SK-N-SH (cell line): ENCODE results near the gene PTPN12. TPM values are rescaled to one million over a fixed set of nuclear protein-coding genes. Genes with fewer than 3 reads are reported as not detected.

Experiments
- CTCF ChIA-PET: fragments of 300-600, 350-600 bp; formaldehyde crosslinking; extraction: SDS; loops from one replicate; lab custom pipeline; 2021; lab: Yijun Ruan, JAX
- POLR2A ChIA-PET: fragments of 350-600 bp; sonication (Branson Sonifier 250); formaldehyde crosslinking; extraction: SDS; loops from one replicate; lab custom pipeline; 2020; ENCODE audit warnings: antibody characterized with exemption, inconsistent platforms; lab: Yijun Ruan, JAX
- DNase-seq: peaks from one replicate; pipeline ENCODE4 v3.0.0; 2012
- H2AFZ ChIP-seq: fragments of 200-600 bp; sonication (generic); 2 replicates; pipeline ENCODE4 v1.8.1; 2016; ENCODE audit warnings: antibody characterized with exemption, mild to moderate bottlenecking, low read depth
- H3F3A ChIP-seq: fragments of 200-600 bp; sonication (generic); replicated peaks from 2 replicates; pipeline ENCODE3; 2016; ENCODE audit warnings: antibody characterized with exemption, mild to moderate bottlenecking; ENCODE audit not compliant: insufficient read depth
- H3K27ac ChIP-seq, 2 experiments: fragments of 200-500 bp in 1 of 2; fragments of 200-600 bp in 1 of 2; sonication (Bioruptor generic) in 1 of 2; sonication (generic), shearing (Covaris generic) in 1 of 2; 2 replicates each; pipeline versions ENCODE4 v1.5.1 to v1.6.1; 2014 to 2016; ENCODE audit warnings: low read depth in 2 of 2, inconsistent platforms in 1 of 2, low read length in 1 of 2, mild to moderate bottlenecking in 1 of 2, mixed read lengths in 1 of 2
- H3K27me3 ChIP-seq: fragments of 200-600 bp; sonication (generic), shearing (Covaris generic); 2 replicates; pipeline ENCODE4 v1.6.1; 2016; ENCODE audit warnings: mixed run types; ENCODE audit not compliant: insufficient read depth
- H3K36me3 ChIP-seq, 2 experiments: fragments of 200-500 bp in 1 of 2; fragments of 200-600 bp in 1 of 2; sonication (Bioruptor generic) in 1 of 2; sonication (generic) in 1 of 2; replicated peaks in 1 of 2; 2 replicates each; pipeline versions ENCODE3 to v1.5.1; 2014 to 2016; ENCODE audit warnings: low read length in 1 of 2, mild to moderate bottlenecking in 1 of 2; ENCODE audit not compliant: insufficient read depth in 2 of 2, control insufficient read depth in 1 of 2
- H3K4me1 ChIP-seq, 2 experiments: fragments of 200-500 bp in 1 of 2; fragments of 200-600 bp in 1 of 2; sonication (Bioruptor generic) in 1 of 2; sonication (generic), shearing (Covaris generic) in 1 of 2; 2 replicates each; pipeline versions ENCODE4 v1.5.1 to v1.6.1; 2014 to 2016; ENCODE audit warnings: low read depth in 1 of 2, low read length in 1 of 2, mixed run types in 1 of 2; ENCODE audit not compliant: insufficient read depth in 2 of 2, control insufficient read depth in 1 of 2
- H3K4me2 ChIP-seq: fragments of 200-600 bp; sonication (generic), shearing (Covaris generic); 2 replicates; pipeline ENCODE4 v1.6.1; 2017; ENCODE audit warnings: mixed run types
- H3K4me3 ChIP-seq, 2 experiments: fragments of 200-500 bp in 1 of 2; fragments of 200-600 bp in 1 of 2; sonication (Bioruptor generic) in 1 of 2; sonication (generic), shearing (Covaris generic) in 1 of 2; 2 replicates each; pipeline versions ENCODE4 v1.5.1 to v1.8.1; 2014 to 2016; ENCODE audit warnings: low read depth in 2 of 2, inconsistent platforms in 1 of 2, low read length in 1 of 2, mild to moderate bottlenecking in 1 of 2, mixed read lengths in 1 of 2, moderate library complexity in 1 of 2
- H3K79me2 ChIP-seq: fragments of 200-600 bp; sonication (generic); 2 replicates; pipeline ENCODE4 v1.8.1; 2017; ENCODE audit warnings: mild to moderate bottlenecking; ENCODE audit not compliant: insufficient read depth
- H3K9ac ChIP-seq: fragments of 200-600 bp; sonication (generic); 2 replicates; pipeline ENCODE4 v1.6.1; 2017; ENCODE audit warnings: mixed run types
- H3K9me2 ChIP-seq: fragments of 200-600 bp; sonication (generic); 2 replicates; pipeline ENCODE4 v1.6.1; 2017; ENCODE audit warnings: mixed run types
- H3K9me3 ChIP-seq: fragments of 200-600 bp; sonication (generic); 2 replicates; pipeline ENCODE4 v1.6.1; 2017; ENCODE audit warnings: mixed run types, mild to moderate bottlenecking, moderate library complexity
- H4K20me1 ChIP-seq: fragments of 200-600 bp; sonication (generic); 2 replicates; pipeline ENCODE4 v1.6.1; 2017; ENCODE audit warnings: mild to moderate bottlenecking, mixed run types; ENCODE audit not compliant: insufficient read depth
- CHD2 ChIP-seq: fragments of 150-350 bp; IDR thresholded peaks from 2 replicates; pipeline ENCODE4 v1.6.1; 2018; ENCODE audit warnings: low read length; ENCODE audit not compliant: partially characterized antibody
- EZH2phosphoT487 ChIP-seq: fragments of 200-600 bp; sonication (generic); IDR thresholded peaks from 2 replicates; pipeline ENCODE4 v1.6.1; 2017; ENCODE audit warnings: low read depth, mixed run types, mild to moderate bottlenecking, antibody characterized with exemption, moderate library complexity, borderline replicate concordance
- FOSL2 ChIP-seq: IDR thresholded peaks from 2 replicates; pipeline ENCODE4 v1.4.0; 2012; ENCODE audit warnings: low read depth, mild to moderate bottlenecking, moderate library complexity, borderline replicate concordance
- FOXM1 ChIP-seq: IDR thresholded peaks from 2 replicates; pipeline ENCODE4 v1.4.0; 2012; ENCODE audit warnings: low read depth, mild to moderate bottlenecking
- GABPA ChIP-seq: IDR thresholded peaks from 2 replicates; pipeline ENCODE4 v1.4.0; 2012; ENCODE audit warnings: low read depth, mild to moderate bottlenecking
- MAX ChIP-seq: IDR thresholded peaks from 2 replicates; pipeline ENCODE4 v1.4.0; 2012; ENCODE audit warnings: low read depth
- MEF2A ChIP-seq: IDR thresholded peaks from 2 replicates; pipeline ENCODE4 v1.4.0; 2012; ENCODE audit warnings: low read depth, borderline replicate concordance
- NFIC ChIP-seq: IDR thresholded peaks from 2 replicates; pipeline ENCODE4 v1.4.0; 2012; ENCODE audit warnings: borderline replicate concordance
- NRF1 ChIP-seq: IDR thresholded peaks from 2 replicates; pipeline ENCODE4 v1.6.1; 2012; ENCODE audit warnings: low read depth, mild to moderate bottlenecking, low read length
- RCOR1 ChIP-seq: fragments of 150-350 bp; IDR thresholded peaks from 2 replicates; pipeline ENCODE4 v1.6.1; 2017; ENCODE audit warnings: antibody characterized with exemption, low read length
- RFX5 ChIP-seq: IDR thresholded peaks from 2 replicates; pipeline ENCODE4 v1.6.1; 2012; ENCODE audit warnings: mild to moderate bottlenecking, improper control_type of control experiment, low read length
- RXRA ChIP-seq: IDR thresholded peaks from 2 replicates; pipeline ENCODE4 v1.4.0; 2012; ENCODE audit warnings: low read depth, mild to moderate bottlenecking, borderline replicate concordance
- SIN3A ChIP-seq: IDR thresholded peaks from 2 replicates; pipeline ENCODE4 v1.6.1; 2012; ENCODE audit warnings: low read depth, mild to moderate bottlenecking, low read length, moderate library complexity, borderline replicate concordance
- TCF12 ChIP-seq: IDR thresholded peaks from 2 replicates; pipeline ENCODE4 v1.4.0; 2012
- USF2 ChIP-seq: fragments of 150-350 bp; IDR thresholded peaks from 2 replicates; pipeline ENCODE4 v1.6.1; 2017; ENCODE audit warnings: antibody characterized with exemption, low read length, low read depth, borderline replicate concordance
- WGBS: methylation state at CpG from one replicate; pipeline ENCODE4 v1.1.6; 2017; ENCODE audit warnings: low lambda C conversion rate; 5-methylcytosine and 5-hydroxymethylcytosine counted together
- polyA plus RNA-seq, 3 experiments: library from polyadenylated mRNA; depleted of rRNA; stranded (reverse); fragments of >200 nt; gene quantifications; 2 replicates each; pipeline ENCODE4 v1.2.3, GENCODE V29; 2012
- TF ChIP-seq, protein P1 (sequence below): fragments of 150-350 bp; IDR thresholded peaks from 2 replicates; pipeline ENCODE4 v1.6.1; 2016; ENCODE audit warnings: mild to moderate bottlenecking, low read depth, low read length
- TF ChIP-seq, protein P2 (sequence below): IDR thresholded peaks from 2 replicates; pipeline ENCODE4 v1.4.0; 2012; ENCODE audit warnings: low read depth, borderline replicate concordance
- TF ChIP-seq, protein P3 (sequence below): IDR thresholded peaks from 2 replicates; pipeline ENCODE4; 2012

Gene PTPN12
- polyA plus RNA-seq, 1 of the 3 experiments (the other 2 are of a cell fraction): 23.3 TPM

GRCh38 chr7:77543910-77544309 is 6.8 kb downstream of the PTPN12 start:
- CTCF ChIA-PET: interaction anchor here (0.8 to 0.9 kb wide), 2 partner anchors 21 to 27 kb away, joined by 3 read pairs; no protein-coding TSS in a partner anchor
- no peak overlapping the region for H3K4me2 ChIP-seq

GRCh38 chr7:77544518-77544917 is 7.4 kb downstream of the PTPN12 start:
- WGBS: 89% methylated on average over 2 of the region's 2 CpGs
- H3K4me2 ChIP-seq: no peak overlapping the region
- no peaks in the 10 kb centered on the region for H3K9me2 ChIP-seq
- CTCF ChIA-PET: interaction anchor here (1.9 kb wide), 1 partner anchor 13 kb away, joined by 7 read pairs; no protein-coding TSS in a partner anchor
- POLR2A ChIA-PET: no interaction called here
- peaks cover 96% of the 10 kb centered on the region for H4K20me1 ChIP-seq
- no peak overlapping the region for H3K9ac ChIP-seq
- H3K4me1 ChIP-seq: peaks cover 14 to 28% of the 10 kb centered on the region in 2 experiments; a peak in 3 of 4 replicates
- no peak for DNase-seq
- H3K4me3 ChIP-seq: no peak overlapping the region
- H2AFZ ChIP-seq: no peak overlapping the region
- H3K79me2 ChIP-seq: peaks cover 100% of the 10 kb centered on the region
- H3K9me3 ChIP-seq: no peaks in the 10 kb centered on the region
- peaks cover 5 to 40% of the 10 kb centered on the region in 2 experiments for H3K36me3 ChIP-seq
- no peak overlapping the region for H3K27ac ChIP-seq
- H3K27me3 ChIP-seq: no peaks in the 10 kb centered on the region
- H3F3A ChIP-seq: peaks cover 16% of the 10 kb centered on the region
- no peak for TF ChIP-seq USF2
- TF ChIP-seq GABPA: no peak
- TF ChIP-seq EZH2phosphoT487: no peak
- no peak for TF ChIP-seq RXRA
- TF ChIP-seq MAX: no peak
- no peak for TF ChIP-seq RFX5
- TF ChIP-seq MEF2A: no peak
- TF ChIP-seq FOXM1: no peak
- no peak for TF ChIP-seq FOSL2
- no peak for TF ChIP-seq RCOR1
- no peak for TF ChIP-seq TCF12
- TF ChIP-seq, protein P1, sequence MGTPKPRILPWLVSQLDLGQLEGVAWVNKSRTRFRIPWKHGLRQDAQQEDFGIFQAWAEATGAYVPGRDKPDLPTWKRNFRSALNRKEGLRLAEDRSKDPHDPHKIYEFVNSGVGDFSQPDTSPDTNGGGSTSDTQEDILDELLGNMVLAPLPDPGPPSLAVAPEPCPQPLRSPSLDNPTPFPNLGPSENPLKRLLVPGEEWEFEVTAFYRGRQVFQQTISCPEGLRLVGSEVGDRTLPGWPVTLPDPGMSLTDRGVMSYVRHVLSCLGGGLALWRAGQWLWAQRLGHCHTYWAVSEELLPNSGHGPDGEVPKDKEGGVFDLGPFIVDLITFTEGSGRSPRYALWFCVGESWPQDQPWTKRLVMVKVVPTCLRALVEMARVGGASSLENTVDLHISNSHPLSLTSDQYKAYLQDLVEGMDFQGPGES: no peak
- TF ChIP-seq CHD2: no peak
- TF ChIP-seq SIN3A: no peak
- TF ChIP-seq, protein P2, sequence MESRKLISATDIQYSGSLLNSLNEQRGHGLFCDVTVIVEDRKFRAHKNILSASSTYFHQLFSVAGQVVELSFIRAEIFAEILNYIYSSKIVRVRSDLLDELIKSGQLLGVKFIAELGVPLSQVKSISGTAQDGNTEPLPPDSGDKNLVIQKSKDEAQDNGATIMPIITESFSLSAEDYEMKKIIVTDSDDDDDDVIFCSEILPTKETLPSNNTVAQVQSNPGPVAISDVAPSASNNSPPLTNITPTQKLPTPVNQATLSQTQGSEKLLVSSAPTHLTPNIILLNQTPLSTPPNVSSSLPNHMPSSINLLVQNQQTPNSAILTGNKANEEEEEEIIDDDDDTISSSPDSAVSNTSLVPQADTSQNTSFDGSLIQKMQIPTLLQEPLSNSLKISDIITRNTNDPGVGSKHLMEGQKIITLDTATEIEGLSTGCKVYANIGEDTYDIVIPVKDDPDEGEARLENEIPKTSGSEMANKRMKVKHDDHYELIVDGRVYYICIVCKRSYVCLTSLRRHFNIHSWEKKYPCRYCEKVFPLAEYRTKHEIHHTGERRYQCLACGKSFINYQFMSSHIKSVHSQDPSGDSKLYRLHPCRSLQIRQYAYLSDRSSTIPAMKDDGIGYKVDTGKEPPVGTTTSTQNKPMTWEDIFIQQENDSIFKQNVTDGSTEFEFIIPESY: no peak
- TF ChIP-seq NFIC: no peak

More at GRCh38 chr7:77543910-77544309, 6.8 kb downstream of the PTPN12 start:
- no peaks in the 10 kb centered on the region for H3K9me3 ChIP-seq
- peaks cover 93% of the 10 kb centered on the region for H4K20me1 ChIP-seq
- no peak overlapping the region for H3K9ac ChIP-seq
- no peak overlapping the region for H3K27ac ChIP-seq
- no peak overlapping the region for H2AFZ ChIP-seq
- peaks cover 5 to 40% of the 10 kb centered on the region in 2 experiments for H3K36me3 ChIP-seq
- H3K27me3 ChIP-seq: no peaks in the 10 kb centered on the region
- POLR2A ChIA-PET: no interaction called here
- 98% methylated on average over 4 of the region's 4 CpGs for WGBS
- no peak overlapping the region for H3K4me3 ChIP-seq
- no peaks in the 10 kb centered on the region for H3K9me2 ChIP-seq
- peaks cover 18% of the 10 kb centered on the region for H3F3A ChIP-seq
- TF ChIP-seq SIN3A (no peak), RFX5 (no peak), NRF1 (no peak)
- TF ChIP-seq, protein P3, sequence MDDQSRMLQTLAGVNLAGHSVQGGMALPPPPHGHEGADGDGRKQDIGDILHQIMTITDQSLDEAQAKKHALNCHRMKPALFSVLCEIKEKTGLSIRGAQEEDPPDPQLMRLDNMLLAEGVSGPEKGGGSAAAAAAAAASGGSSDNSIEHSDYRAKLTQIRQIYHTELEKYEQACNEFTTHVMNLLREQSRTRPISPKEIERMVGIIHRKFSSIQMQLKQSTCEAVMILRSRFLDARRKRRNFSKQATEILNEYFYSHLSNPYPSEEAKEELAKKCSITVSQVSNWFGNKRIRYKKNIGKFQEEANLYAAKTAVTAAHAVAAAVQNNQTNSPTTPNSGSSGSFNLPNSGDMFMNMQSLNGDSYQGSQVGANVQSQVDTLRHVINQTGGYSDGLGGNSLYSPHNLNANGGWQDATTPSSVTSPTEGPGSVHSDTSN: no peak
- TF ChIP-seq, protein P2: no peak
- peaks cover 100% of the 10 kb centered on the region for H3K79me2 ChIP-seq
- H3K4me1 ChIP-seq: peaks cover 17 to 28% of the 10 kb centered on the region in 2 experiments; a peak in 3 of 4 replicates
- DNase-seq: no peak
